GM21367 (cell line): ENCODE results near the gene CCNL2.

Experiments
- ATAC-seq: cut with Tn5 transposase; IDR thresholded peaks from one replicate; pipeline ENCODE4 v1.9.1; 2021; ENCODE audit not compliant: unreplicated experiment

CCNL2 gene

DNA sequence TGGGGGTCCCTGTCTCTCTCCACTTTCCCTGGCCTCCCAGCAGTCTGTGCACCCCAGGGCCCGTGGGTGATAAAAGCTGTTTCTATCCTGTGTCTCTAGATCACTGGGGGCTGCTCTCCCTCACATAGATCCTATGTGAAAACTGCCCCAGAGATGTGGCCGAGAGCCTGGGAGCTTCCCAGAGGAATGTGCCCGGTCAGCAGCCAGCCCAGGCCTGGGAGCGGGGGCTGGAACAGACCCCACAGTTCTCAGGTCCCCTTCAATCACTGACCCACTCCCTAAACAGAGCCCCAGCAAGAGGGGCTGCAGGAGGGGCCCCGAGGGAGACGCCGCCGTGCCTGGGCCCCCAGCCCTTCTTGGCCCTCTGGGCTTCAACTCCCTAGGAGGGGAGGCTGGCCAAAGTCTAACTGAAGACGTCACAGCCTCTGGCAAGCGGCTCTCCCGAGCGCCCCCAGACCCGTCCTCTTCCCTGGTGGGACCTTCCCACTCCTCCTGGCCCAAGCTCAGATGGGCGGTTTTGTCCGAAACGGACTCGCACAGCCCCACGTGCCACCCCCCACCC lies 41.2 kb downstream of the CCNL2 start:
- ATAC-seq: no peak

DNA sequence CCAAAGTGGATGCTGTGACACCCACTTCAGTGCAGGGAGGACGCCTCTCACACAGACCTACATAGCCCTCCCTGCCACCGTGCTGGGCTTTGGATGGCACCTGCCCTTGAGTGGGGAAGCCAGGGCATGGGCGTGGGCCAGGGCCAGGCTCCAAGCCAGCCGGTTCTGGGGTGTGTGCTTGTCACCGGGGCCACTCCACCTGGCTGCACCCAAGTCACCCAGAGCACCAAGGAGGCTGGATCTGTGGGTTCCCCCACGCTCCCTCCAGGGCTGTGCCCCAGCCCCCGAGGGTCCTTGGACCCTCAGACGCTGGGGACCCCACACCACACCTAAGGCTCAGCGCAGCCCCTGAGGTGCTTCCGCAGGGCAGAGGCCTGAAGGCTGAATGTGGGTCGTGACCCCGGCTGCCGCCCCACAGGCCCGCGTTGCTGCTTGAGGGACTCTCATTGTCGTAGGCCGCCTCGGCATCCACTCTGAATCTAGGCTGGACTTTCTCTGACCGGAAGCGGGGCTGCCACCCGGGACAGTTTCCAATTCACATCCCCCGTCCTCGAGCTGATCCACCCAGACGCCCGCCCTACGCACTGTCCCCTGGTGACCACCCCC lies 42.2 kb downstream of the CCNL2 start:
- ATAC-seq: no peak

DNA sequence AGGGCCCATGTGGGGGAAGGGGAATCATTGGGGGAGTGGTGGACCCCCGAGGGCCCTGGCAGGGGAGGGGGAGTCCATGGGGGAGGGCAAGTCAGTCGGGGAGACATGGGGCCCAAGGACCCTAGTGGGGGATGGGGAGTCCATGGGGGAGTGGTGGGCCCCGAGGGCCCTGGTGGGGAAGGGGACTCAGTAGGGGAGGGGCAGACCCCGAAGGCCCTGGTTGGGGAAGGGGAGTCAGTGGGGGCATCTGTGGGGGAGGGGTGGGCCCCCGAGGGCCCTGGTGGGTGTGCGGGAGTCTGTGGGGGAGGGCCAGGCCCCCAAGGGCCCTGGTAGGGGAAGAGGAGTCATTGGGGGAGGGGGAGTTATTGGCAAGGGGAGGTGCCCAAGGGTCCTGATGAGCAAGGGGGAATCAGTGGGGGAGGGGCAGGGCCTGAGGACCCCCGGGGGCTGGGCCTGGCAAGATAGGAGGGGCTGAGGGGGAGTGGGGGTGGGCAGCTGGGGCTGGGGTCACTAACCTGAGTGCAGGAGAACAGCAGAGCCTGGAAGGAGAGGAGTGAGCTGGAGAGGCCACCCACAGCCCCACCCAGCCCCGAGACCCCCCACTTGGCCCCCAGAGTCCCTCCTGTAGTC lies 42.9 kb downstream of the CCNL2 start:
- ATAC-seq: no peak

DNA sequence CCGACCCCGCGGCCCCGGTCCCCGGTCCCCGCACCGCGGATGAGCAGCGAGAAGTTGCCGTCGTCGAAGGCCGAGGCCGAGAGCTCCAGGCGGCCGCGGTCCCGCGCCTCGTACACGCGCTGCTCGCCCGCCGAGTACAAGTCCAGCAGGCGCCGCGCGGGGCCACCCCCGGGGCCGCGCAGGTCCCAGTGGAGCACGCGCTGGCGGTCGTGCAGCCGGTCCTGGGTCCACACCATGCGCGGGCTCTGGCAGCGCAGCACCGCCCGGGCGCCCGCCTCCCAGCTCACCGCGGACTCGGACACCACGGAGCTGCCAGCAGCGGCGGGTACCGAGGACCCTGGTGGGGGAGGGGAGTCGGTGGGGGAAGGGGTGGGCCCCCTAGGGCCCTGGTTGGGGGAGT lies 43.7 kb downstream of the CCNL2 start:
- no peak for ATAC-seq

DNA sequence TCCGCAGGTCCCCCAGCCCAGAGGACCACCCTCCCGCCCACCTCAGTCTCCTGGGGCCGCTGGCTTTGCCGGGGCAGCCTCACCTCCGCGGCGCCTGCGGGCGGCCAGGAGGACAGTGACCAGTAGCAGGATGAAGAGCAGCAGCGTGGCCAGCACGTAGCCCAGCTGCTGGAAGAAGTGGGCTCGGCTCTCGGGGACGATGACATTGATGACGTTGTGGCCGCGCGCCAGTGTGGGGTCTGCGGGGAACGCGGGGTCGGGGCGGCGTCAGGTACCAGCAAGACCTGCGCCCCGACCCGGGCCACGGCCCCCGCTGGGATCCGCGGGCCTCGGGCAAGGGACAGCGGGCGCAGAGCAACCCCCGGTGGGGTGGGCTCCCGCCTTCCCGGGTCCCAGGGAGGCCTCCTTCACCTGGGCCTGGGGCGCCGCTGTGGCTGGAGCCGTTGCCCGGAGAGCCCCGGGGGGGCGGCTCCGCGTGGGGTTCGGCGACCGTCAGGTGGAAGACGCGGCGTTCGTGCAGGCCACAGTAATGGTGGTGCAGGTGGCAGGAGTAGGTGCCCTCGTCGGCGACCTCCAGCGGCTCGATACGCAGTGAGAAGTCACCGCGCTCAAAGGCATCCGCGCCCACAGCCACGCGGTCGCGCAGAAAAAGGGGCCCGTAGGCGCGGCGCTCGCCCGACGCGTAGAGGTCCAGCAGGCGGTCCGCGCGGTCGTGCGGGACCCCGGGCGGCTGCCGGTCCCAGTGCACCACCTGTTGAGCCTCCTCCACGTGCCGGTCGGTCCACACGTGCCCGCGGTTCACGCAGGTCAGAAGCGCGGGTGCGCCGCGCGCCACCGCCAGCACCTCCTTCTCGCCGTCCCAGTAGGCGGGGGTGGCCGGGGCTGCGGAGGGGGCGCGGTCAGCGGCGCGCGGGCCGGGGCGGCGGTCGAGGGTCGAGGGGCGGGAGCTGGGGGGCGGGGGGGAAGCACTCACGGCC lies 44.6 kb downstream of the CCNL2 start:
- ATAC-seq: no peak

DNA sequence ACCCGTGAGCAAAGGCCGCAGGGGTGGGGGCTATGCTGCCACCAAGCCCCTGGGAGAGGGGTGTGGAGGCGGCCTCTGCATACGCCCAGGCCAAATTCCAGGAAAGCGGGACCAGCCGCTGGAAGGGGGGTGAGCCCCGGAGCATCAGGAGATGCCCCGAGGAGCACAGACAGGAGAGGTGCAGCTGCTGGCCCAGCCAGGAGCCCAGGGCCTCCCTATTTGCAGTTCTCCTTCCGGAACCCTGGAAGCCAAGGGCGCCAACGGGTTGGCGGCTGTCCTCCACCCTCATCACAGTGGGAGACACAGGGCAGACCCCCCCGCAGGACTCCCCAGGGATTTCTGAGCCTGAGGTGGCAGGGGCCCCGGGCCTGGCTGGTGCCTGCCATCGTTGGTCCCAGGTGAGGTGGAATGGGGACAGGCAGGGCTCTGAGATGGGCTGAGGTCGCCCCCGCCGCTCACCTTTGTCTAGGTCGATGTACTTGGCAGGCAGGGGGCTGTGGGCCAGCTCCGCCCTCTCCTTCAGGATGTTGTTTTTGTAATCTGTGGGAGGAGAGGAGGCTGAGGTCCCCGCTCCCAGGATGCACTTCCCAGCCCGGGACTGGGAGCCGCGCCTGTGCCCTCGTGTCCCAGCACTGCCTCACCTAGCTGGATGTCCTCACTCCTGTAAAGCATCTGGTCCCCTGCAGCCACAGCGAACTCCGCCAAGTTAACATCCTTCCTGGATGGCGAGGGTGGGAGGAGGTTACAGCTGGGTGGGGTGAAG lies 45.6 kb downstream of the CCNL2 start:
- ATAC-seq: no peak

DNA sequence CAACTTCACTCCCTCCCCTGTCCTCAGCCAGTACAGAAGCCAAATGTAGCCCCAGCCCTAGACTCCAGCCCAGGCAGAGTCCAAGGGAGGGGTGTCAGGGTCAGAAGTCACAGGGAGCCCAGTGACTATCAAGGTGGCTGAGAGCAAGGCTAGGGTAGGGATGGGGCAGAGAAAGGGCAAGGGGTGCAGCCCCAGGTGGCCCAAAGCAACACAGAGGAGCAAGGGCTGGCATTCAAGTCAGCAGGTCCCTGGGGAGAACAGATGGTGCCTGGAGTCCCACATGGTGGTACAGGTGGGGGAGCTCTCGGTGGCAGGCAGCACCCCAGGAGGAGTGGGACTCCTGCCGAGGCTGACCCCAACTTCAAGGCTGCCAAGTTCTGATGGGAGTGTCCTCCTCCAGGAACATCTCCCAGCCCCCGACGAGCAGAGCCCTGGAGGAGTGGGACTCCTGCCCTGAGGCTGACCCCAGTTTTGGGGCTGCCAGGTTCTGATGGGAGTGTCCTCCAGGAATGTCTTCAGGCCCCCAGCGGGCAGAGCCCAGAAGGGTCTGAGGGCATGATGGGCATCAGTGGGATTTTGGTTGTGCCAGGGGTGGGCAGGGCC lies 46.2 kb downstream of the CCNL2 start:
- no peak for ATAC-seq

DNA sequence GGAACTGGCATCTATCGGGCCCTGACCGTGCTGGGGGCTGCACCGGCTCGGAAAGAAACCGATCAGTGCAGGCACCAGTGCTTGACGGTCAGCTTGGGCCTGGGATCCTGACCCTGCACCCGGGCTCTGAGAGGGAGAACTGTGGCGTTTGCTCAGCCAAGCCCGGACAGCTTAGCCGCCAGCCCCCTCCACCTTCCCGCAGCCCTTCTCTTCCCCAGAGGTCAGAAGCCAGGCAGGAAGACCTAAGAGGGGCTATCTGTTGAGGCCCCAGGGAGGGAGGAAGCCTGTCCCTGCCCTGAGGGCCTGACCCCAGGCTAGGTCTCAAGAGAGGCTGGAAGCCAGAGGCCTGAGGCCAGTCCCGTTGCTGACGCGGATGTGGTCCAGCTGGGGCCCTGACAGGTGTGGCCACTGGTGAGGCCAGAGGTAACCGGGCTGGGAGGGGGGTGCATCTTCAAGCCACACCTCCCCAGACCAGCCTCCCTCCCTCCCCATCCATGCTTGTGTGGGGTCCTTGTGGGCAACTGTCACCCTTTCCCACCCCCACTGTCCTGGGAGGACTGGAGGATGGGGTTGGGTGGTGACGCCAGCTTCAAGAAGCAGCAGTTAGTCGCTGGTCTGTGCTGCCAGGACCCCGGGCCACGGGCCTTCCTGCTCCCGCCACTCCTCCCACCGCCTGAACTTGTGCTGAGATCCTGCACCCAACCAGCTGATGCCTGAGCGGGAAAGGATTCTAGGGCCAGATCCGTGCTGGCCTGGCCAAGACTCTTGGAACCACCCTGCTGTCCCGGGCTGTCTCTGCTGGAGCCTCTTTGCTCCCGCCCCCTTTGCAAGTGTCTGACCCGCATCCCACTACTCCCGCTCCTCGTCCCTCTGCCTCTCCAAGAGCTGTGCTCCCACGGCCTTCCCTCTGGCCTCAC lies 47.4 kb downstream of the CCNL2 start:
- no peak for ATAC-seq

DNA sequence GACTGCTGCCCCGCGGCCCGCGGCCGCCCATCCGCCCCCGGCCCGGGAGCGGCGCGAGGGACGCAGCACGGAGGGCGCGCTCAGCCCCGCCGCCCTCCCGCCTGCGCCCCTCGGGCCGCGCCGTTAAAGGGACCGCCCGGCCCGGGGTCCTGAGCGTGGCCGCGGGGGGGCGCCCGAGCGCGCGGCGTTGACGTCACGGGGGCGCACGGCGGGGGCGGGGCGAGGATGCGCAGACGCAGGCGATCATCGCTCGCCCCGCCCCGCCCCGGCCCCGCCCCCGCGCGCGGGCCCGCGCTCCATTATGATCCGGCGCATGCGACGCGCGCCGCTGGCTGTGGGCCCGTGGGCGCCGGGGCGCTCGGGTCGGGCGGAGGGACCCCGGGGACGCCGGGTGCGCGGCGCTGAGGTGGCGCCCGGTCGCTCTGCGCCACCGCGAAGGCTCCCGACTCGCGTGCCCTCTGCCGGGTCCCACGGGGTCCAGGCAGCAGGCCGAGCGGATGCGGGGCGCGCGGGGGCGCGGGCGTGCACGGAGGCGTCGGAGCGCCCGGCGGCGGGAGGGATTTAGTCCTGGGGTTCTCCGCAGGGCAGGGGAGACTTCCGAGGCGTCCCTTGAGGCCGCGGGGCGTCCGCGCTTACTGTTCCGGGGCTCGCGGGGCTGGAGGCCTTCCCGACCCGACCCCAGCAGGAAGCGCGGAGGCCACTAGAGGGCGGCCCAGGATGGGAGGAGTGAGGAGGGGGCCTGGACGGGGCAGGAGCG lies 49.7 kb downstream of the CCNL2 start, which contains the start of gene DVL1:
Gene DVL1, minus strand, starts transcription at position 163 of the 757 bp plus-strand sequence. CDS start 353 bp downstream, outside the sequence.
- ATAC-seq: peak; percentile 42

DNA sequence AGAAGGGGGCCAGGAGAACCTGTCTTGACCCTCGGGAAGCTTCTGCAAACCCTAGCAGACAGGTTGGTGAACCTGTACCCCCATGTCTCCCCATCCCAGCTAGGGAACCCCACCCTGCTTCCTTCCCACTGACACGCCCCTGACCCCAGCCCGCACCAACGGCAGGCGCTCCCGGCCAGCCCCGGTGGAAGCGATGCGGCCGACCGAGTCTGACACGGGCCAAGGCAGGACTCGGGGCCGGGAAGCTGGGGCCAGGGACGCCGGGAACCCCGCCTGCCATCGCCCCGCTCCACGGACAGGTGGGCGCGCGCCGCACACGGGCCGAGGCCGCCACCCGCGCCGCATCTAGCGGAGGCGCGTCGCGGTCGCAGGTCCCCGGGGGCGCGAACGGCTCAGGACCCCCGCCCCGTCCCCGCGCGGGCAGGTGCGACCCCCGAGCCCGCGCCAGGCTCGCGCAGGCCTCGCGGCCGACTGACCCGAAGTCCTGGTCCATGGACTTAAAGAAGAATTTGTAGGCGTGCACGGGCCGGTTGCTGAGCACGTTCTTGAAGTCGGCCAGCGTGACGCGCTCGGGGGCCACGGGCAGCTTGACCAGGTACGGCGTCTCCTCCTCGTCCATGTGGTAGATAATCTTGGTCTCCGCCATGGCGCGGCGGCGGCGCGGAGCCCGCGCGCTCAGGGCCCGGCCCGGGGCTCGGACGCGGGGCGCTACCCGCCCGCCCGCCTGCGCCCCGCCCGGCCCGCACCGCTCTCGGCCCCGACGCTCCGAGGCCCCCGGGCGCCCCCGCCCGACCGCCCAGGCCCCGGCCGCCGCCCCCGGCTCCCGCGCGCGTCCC lies 50.5 kb downstream of the CCNL2 start:
- ATAC-seq: peak; percentile 25

DNA sequence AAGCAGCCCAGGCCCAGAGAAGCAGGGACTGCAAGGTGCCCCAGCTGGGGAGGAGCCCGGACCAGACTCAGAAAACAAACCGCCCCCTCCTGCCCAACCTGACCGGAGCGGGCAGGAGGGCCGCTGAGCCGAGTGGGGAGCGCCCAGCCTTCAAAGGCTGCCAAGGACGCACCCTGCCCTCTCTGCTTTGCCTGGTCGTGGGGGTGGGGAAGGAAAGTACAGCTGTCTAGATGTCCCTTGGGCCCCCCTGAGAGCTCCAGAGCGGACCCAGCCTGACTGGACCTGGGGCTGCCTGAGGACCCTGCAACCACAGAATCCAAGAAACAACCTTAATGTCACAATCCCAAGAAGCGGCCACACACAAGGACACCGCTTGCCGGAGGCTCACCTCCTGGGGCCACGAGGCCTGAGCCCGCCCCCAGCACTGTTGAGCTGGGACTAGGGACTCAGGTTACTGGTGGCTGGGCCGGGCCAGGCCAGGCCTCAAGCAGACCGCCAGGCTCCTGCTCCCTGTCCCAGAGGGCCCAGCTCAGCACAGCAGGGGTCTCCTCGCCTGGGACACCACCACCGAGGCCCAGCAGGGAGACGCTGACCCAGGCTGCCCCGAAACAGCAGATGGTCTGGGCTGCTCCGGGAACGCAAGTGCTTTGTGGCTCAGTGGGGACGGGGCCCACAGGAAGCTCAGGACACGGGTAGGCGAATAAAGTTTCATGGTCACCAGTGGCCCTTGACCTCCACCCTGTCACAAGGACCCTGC lies 51.3 kb downstream of the CCNL2 start:
- ATAC-seq: no peak

DNA sequence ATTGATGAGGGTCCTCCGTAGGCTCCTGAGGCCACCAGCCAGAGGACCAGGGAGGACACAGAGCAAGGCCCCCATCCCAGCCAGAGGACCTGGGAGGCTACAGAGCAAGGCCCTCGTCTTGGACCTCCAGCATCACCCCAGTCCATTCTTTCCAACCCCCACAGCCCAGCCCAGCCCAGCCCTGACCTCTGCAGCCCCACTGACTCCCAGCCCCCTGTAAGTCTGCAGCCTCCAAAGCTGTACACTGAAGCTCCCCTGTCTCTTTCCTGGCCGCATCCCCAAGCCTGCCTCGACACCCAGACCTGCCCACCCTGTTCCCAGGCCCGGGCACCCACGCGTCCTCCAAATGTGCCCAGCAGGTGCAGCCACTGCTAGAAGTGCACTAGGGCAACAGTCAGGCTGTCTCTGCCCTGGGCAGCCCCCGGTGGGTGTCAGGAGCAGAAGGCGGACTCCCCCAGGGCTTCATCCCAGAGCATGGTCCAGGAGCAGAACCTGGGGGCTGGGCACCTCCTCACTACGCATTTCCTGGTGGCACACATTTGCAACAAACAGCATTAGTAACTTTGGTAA lies 52.0 kb downstream of the CCNL2 start:
- ATAC-seq: no peak

DNA sequence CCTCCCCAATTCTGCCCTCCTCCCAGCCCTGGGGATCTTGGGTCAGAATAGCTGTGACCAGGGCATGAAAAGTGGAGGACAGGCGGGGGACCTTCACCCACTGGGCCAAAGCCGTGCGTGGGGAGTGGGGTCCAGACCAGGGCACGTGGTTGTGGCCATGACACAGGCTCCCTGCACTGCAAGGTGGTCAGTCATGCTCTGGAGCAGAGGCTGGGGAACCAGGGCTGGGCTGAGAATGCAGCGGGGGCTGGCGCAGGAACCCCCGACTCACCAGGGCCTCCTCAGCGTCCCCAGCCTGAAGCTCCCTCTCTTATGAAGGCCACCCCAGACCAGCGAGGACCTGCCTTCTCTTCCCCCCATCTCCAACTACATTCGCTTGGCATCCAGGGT lies 52.6 kb downstream of the CCNL2 start:
- no peak for ATAC-seq

DNA sequence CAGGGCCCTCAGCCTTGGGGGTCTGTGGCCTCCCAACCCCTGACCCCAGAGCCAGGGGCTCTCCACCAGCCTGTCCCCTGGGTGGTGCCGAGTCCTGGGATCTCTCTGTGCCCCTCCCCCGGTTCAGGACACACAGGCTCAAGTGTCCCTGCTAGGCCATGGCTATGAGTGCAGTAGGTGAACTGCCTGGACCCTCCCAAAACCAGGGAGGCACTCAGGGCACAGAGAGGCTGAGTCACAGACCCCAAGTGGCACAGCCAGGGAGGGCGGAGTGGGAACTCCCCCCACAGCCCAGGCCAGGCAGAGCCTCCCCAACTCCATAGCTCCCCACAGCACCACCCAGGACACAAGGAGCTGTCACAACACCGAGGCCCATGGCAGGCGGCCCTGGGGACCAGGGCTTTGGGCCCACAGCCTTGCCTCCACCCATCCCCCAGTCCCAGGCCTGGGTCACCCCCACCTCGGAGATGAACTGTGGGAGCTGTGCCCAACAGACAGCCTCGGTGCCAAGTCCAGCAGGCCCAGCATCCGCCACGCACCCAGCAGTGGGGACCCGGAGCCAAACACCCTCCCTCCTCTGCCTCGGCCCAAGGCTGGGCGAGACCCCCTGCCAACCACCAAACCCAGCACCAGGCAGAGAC lies 53.2 kb downstream of the CCNL2 start:
- no peak for ATAC-seq

DNA sequence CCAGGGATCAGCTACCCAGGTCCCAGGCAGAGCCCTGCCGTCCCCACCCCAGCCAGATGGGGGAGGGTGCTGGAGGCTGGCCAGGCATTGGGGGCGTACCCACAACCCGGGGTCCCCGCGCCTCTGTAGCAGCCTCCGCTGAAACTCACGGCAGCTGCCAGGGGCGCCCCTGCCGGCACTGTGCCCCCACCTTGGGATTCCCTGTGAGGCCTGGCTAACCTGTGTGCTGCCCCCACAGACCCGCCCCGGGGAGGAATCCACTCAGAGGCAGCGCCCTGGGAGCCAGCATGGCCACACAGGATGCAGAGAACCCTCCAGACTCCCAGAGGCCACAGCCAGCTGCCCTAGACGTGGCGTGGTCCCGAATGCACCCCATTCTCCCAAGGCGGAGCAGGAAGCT lies 53.8 kb downstream of the CCNL2 start:
- no peak for ATAC-seq
